ENCODE results near the gene SDK1. TPM values are rescaled to one million over a fixed set of nuclear protein-coding genes. Genes with fewer than 3 reads are reported as not detected.

Gene SDK1
- total RNA-seq, 1 donor from 2014 or later, result 1.3 TPM

DNA sequence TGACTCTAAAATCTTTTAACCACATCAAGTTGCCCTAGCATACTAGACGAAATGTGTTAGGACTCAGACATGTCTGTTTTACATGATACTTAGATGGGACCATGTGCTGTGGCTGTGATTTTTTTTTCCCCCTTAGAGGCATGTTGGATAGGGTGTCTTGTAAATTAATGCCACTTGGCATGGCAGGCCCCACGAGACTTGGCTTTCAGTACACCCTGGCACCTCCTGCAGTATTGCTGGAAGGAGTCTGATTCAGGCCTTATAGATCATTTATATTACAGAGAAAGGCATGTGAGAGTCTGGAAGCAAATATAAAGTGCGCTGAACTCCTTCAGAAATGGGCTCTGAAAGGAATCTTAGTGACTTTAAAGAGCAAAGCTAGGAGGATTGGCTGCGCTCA lies 494.1 kb downstream of the SDK1 start:
- TF ChIP-seq, protein P1, sequence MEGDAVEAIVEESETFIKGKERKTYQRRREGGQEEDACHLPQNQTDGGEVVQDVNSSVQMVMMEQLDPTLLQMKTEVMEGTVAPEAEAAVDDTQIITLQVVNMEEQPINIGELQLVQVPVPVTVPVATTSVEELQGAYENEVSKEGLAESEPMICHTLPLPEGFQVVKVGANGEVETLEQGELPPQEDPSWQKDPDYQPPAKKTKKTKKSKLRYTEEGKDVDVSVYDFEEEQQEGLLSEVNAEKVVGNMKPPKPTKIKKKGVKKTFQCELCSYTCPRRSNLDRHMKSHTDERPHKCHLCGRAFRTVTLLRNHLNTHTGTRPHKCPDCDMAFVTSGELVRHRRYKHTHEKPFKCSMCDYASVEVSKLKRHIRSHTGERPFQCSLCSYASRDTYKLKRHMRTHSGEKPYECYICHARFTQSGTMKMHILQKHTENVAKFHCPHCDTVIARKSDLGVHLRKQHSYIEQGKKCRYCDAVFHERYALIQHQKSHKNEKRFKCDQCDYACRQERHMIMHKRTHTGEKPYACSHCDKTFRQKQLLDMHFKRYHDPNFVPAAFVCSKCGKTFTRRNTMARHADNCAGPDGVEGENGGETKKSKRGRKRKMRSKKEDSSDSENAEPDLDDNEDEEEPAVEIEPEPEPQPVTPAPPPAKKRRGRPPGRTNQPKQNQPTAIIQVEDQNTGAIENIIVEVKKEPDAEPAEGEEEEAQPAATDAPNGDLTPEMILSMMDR (IDR thresholded peaks at IDR 0.05), result no peak
- DNase-seq, result no peak
- H3K4me1 Mint-ChIP-seq, result no peaks in the 10 kb centered on the region
- CTCF ChIA-PET, result no interaction called here
- peaks cover 1% of the 10 kb centered on the region for H3K27me3 Mint-ChIP-seq
- ATAC-seq (ENCODE audit: low read depth), result no peak
- no peak overlapping the region for H3K27ac Mint-ChIP-seq
- H3K9me3 Mint-ChIP-seq, result no peaks in the 10 kb centered on the region
- H3K4me3 Mint-ChIP-seq, result no peak overlapping the region
- no peaks in the 10 kb centered on the region for H3K36me3 Mint-ChIP-seq (ENCODE audit: low read depth)
- POLR2A ChIA-PET, result no interaction called here
- intact Hi-C loops (cut with micrococcal nuclease), result no loop called here

DNA sequence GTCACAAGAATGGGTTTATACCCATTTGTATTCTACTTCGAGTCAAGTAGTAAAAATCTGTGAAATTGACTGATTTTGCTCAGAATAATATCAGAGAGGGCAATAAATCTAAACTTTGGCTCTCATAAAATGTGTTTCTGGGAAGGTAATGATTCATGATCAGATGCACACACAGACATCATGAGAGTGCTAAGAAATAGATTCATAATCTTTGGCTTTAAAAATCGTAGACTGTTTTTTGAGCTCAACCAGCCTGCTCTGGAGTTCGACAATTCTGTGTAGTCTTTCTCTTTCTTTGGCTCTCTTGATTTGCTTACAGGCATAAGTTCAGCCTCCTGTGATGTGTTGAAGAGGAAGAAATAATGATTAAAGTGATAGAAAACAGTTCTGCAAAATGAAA lies 494.7 kb downstream of the SDK1 start:
- CTCF ChIA-PET, result no interaction called here
- POLR2A ChIA-PET, result no interaction called here

DNA sequence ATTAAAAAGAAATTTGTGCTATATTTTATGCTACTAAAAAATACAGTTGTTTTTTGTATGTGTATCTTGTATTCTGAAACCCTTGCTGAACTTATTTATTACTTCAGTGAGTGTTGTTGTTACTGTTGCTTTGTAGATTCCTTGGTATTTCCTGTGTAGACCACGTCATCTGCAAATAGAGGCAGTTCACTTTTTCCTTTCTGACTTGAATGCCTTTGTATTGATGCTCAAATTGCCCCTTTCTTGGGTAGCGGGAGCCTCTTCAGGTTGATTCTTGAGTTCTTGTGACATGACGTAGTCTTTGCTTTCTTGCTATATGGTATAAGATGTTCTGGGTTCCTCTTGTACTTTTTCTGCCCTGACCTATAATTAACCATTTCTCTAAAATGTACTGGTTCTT lies 504.1 kb downstream of the SDK1 start:
- Mint-ChIP-seq H3K4me1 (no peaks in the 10 kb centered on the region), H3K9me3 (peaks cover 3% of the 10 kb centered on the region), H3K27me3 (peaks cover 9% of the 10 kb centered on the region), H3K4me3 (no peak overlapping the region), H3K36me3 (ENCODE audit: low read depth) (no peaks in the 10 kb centered on the region), H3K27ac (no peak overlapping the region)
- ChIA-PET POLR2A (no interaction called here), CTCF (no interaction called here)
- no peak for DNase-seq
- intact Hi-C loops (cut with micrococcal nuclease), result no loop called here
- ATAC-seq (ENCODE audit: low read depth), result no peak
- TF ChIP-seq, protein P1 (IDR thresholded peaks at IDR 0.05), result no peak

More for the DNA sequence above, 494.7 kb downstream of the SDK1 start:
- H3K4me1 Mint-ChIP-seq, result no peaks in the 10 kb centered on the region
- H3K9me3 Mint-ChIP-seq, result peaks cover 1% of the 10 kb centered on the region
- peaks cover 2% of the 10 kb centered on the region for H3K27me3 Mint-ChIP-seq
- intact Hi-C loops (cut with micrococcal nuclease), result no loop called here
- no peak overlapping the region for H3K27ac Mint-ChIP-seq
- H3K4me3 Mint-ChIP-seq, result no peak overlapping the region
- DNase-seq, result no peak
- TF ChIP-seq, protein P1 (IDR thresholded peaks at IDR 0.05), result no peak
- no peaks in the 10 kb centered on the region for H3K36me3 Mint-ChIP-seq (ENCODE audit: low read depth)
- no peak for ATAC-seq (ENCODE audit: low read depth)

DNA sequence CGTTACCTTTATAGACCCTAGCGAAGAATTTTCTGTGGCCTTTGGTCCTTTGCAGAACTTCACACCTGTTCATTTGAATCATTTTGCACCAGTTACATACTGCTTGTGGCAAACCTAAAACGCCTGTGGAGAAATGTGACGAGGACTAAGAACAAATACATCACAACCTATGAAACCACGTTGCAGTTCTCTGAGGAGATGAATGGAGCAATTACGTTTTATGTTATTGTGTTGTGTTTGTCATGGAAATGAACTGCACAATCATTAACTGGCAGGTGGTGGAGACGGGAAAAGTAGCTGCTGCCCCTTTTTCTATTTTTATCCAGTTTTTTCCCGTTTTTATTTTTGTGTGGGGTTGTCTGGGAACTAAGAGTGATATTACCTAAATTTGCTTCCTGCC lies 505.5 kb downstream of the SDK1 start:
- Mint-ChIP-seq H3K27me3 (peaks cover 7% of the 10 kb centered on the region), H3K4me1 (no peaks in the 10 kb centered on the region), H3K27ac (no peak overlapping the region), H3K4me3 (no peak overlapping the region), H3K9me3 (no peaks in the 10 kb centered on the region), H3K36me3 (ENCODE audit: low read depth) (no peaks in the 10 kb centered on the region)
- TF ChIP-seq, protein P1 (IDR thresholded peaks at IDR 0.05), result no peak
- no peak for ATAC-seq (ENCODE audit: low read depth)
- DNase-seq, result no peak
- CTCF ChIA-PET, result no interaction called here
- POLR2A ChIA-PET, result no interaction called here
- intact Hi-C loops (cut with micrococcal nuclease), result no loop called here

DNA sequence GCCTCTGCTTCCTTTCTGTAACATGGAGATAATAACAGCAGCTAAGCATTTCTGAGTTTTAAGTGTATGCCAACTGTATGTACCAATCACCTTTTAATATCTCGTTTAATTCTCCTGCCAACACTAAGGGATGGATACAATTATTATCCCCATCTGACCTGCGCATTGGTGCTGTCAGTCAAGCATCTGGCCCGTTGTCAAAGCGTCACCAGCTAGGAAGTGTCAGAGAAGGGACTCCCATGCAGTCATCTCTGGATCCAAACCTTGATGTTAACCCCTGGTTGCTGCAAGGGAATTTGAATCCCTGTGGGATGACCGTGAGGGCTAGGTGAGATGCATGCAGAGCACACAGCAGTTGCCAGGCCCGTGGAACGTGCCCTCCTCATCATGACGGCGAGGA lies 506.8 kb downstream of the SDK1 start:
- no peak overlapping the region for H3K4me3 Mint-ChIP-seq
- ChIA-PET CTCF (no interaction called here), POLR2A (no interaction called here)
- H3K36me3 Mint-ChIP-seq (ENCODE audit: low read depth), result no peaks in the 10 kb centered on the region
- DNase-seq, result no peak
- no peak for ATAC-seq (ENCODE audit: low read depth)
- TF ChIP-seq, protein P1 (IDR thresholded peaks at IDR 0.05), result no peak
- H3K27ac Mint-ChIP-seq, result no peak overlapping the region
- intact Hi-C loops (cut with micrococcal nuclease), result no loop called here
- no peaks in the 10 kb centered on the region for H3K4me1 Mint-ChIP-seq
- no peaks in the 10 kb centered on the region for H3K9me3 Mint-ChIP-seq
- peaks cover 7% of the 10 kb centered on the region for H3K27me3 Mint-ChIP-seq

All from activated B cell treated with CpG ODN at 0.5 μM for 24 hours (primary cell).